ENCODE data around the gene LRFN2. TPM values are rescaled to one million over a fixed set of nuclear protein-coding genes. Genes with fewer than 3 reads are reported as not detected.

Gene LRFN2
- total and polyA plus RNA-seq, 2 experiments from 2014 or later, result 0.29 to 2.5 TPM

GRCh38 chr6:40585651-40586269 lies 1.4 kb downstream of the LRFN2 start (continued):
- TF ChIP-seq, protein P1, sequence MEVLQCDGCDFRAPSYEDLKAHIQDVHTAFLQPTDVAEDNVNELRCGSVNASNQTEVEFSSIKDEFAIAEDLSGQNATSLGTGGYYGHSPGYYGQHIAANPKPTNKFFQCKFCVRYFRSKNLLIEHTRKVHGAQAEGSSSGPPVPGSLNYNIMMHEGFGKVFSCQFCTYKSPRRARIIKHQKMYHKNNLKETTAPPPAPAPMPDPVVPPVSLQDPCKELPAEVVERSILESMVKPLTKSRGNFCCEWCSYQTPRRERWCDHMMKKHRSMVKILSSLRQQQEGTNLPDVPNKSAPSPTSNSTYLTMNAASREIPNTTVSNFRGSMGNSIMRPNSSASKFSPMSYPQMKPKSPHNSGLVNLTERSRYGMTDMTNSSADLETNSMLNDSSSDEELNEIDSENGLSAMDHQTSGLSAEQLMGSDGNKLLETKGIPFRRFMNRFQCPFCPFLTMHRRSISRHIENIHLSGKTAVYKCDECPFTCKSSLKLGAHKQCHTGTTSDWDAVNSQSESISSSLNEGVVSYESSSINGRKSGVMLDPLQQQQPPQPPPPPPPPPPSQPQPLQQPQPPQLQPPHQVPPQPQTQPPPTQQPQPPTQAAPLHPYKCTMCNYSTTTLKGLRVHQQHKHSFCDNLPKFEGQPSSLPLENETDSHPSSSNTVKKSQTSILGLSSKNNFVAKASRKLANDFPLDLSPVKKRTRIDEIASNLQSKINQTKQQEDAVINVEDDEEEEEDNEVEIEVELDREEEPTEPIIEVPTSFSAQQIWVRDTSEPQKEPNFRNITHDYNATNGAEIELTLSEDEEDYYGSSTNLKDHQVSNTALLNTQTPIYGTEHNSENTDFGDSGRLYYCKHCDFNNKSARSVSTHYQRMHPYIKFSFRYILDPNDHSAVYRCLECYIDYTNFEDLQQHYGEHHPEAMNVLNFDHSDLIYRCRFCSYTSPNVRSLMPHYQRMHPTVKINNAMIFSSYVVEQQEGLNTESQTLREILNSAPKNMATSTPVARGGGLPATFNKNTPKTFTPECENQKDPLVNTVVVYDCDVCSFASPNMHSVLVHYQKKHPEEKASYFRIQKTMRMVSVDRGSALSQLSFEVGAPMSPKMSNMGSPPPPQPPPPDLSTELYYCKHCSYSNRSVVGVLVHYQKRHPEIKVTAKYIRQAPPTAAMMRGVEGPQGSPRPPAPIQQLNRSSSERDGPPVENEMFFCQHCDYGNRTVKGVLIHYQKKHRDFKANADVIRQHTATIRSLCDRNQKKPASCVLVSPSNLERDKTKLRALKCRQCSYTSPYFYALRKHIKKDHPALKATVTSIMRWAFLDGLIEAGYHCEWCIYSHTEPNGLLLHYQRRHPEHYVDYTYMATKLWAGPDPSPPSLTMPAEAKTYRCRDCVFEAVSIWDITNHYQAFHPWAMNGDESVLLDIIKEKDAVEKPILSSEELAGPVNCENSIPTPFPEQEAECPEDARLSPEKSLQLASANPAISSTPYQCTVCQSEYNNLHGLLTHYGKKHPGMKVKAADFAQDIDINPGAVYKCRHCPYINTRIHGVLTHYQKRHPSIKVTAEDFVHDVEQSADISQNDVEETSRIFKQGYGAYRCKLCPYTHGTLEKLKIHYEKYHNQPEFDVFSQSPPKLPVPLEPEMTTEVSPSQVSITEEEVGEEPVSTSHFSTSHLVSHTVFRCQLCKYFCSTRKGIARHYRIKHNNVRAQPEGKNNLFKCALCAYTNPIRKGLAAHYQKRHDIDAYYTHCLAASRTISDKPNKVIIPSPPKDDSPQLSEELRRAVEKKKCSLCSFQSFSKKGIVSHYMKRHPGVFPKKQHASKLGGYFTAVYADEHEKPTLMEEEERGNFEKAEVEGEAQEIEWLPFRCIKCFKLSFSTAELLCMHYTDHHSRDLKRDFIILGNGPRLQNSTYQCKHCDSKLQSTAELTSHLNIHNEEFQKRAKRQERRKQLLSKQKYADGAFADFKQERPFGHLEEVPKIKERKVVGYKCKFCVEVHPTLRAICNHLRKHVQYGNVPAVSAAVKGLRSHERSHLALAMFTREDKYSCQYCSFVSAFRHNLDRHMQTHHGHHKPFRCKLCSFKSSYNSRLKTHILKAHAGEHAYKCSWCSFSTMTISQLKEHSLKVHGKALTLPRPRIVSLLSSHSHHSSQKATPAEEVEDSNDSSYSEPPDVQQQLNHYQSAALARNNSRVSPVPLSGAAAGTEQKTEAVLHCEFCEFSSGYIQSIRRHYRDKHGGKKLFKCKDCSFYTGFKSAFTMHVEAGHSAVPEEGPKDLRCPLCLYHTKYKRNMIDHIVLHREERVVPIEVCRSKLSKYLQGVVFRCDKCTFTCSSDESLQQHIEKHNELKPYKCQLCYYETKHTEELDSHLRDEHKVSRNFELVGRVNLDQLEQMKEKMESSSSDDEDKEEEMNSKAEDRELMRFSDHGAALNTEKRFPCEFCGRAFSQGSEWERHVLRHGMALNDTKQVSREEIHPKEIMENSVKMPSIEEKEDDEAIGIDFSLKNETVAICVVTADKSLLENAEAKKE (CRISPR knock-in tag; IDR thresholded peaks at IDR 0.05), result no peak

- DNase-seq (ENCODE audit: low spot score) (no peak), ATAC-seq (no peak)
- Histone ChIP-seq H3K79me2 (replicated peaks; ENCODE audit: insufficient read depth) (peaks cover 16% of the 10 kb centered on the region; the same call in 1 of the 2 replicates), H3K36me3 (ENCODE audit: insufficient read depth) (no peaks in the 10 kb centered on the region), H3K27me3 (ENCODE audit: insufficient read depth) (peaks cover 32% of the 10 kb centered on the region), H3K4me3 (peak overlapping the region; percentile 20; the same call in 1 of the 2 replicates), H3K9me2 (ENCODE audit: insufficient read depth) (0 out of 2 replicates have a peak, but pooled peaks cover 3% of the 10 kb centered on the region), H3F3A (replicated peaks; ENCODE audit: low read depth) (no peaks in the 10 kb centered on the region), H3K27ac (ENCODE audit: low read depth) (no peak overlapping the region), H4K20me1 (replicated peaks; ENCODE audit: insufficient read depth) (no peaks in the 10 kb centered on the region), H3K4me2 (peak overlapping the region; percentile 92), H2AFZ (no peak overlapping the region), H3K4me1 (ENCODE audit: insufficient read depth) (peaks cover 30% of the 10 kb centered on the region)
- H3K9me3 Mint-ChIP-seq, result no peaks in the 10 kb centered on the region
- no peaks in the 10 kb centered on the region for H3K36me3 Mint-ChIP-seq (ENCODE audit: low read depth)
- peaks cover 41% of the 10 kb centered on the region for H3K4me1 Mint-ChIP-seq
- H3K4me3 Mint-ChIP-seq, result peak overlapping the region; percentile 91
- H3K27me3 Mint-ChIP-seq (ENCODE audit: insufficient read depth, low read depth, poor library complexity), result peaks cover 21% of the 10 kb centered on the region
- H3K27ac Mint-ChIP-seq, result peak overlapping the region; percentile 29; the same call in 1 of the 2 replicates
- TF ChIP-seq CREB1 (CRISPR knock-in tag; IDR thresholded peaks at IDR 0.05; ENCODE audit: low read depth), result no peak
- TF ChIP-seq ZNF331 (CRISPR knock-in tag; IDR thresholded peaks at IDR 0.05; ENCODE audit: low read depth), result no peak
- TF ChIP-seq, protein P2, sequence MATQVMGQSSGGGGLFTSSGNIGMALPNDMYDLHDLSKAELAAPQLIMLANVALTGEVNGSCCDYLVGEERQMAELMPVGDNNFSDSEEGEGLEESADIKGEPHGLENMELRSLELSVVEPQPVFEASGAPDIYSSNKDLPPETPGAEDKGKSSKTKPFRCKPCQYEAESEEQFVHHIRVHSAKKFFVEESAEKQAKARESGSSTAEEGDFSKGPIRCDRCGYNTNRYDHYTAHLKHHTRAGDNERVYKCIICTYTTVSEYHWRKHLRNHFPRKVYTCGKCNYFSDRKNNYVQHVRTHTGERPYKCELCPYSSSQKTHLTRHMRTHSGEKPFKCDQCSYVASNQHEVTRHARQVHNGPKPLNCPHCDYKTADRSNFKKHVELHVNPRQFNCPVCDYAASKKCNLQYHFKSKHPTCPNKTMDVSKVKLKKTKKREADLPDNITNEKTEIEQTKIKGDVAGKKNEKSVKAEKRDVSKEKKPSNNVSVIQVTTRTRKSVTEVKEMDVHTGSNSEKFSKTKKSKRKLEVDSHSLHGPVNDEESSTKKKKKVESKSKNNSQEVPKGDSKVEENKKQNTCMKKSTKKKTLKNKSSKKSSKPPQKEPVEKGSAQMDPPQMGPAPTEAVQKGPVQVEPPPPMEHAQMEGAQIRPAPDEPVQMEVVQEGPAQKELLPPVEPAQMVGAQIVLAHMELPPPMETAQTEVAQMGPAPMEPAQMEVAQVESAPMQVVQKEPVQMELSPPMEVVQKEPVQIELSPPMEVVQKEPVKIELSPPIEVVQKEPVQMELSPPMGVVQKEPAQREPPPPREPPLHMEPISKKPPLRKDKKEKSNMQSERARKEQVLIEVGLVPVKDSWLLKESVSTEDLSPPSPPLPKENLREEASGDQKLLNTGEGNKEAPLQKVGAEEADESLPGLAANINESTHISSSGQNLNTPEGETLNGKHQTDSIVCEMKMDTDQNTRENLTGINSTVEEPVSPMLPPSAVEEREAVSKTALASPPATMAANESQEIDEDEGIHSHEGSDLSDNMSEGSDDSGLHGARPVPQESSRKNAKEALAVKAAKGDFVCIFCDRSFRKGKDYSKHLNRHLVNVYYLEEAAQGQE (IDR thresholded peaks at IDR 0.05; ENCODE audit: unreplicated experiment), result no peak
- TF ChIP-seq NANOG (IDR thresholded peaks at IDR 0.05; ENCODE audit: borderline replicate concordance), result no peak
- TF ChIP-seq POLR2AphosphoS5 (IDR thresholded peaks at IDR 0.05; ENCODE audit: low read depth), result no peak
These were observed 1.9 kb downstream of the LRFN2 start for GRCh38 chr6:40585223-40585622.

Data from GM23338 (cell line).